ENCODE results near the gene PPARD. TPM values are rescaled to one million over a fixed set of nuclear protein-coding genes. Genes with fewer than 3 reads are reported as not detected.

PPARD gene
- total RNA-seq, 4 donors from 2014 or later, result 23.4 to 31.4 (median 26.9) TPM

- no peak overlapping the region for H3K4me3 ChIP-seq
- no peak for TF ChIP-seq POLR2A (IDR thresholded peaks at IDR 0.05)
- no peak for TF ChIP-seq POLR2AphosphoS5 (IDR thresholded peaks at IDR 0.05)
- no peak for TF ChIP-seq CTCF (IDR thresholded peaks at IDR 0.05)
- TF ChIP-seq EP300 (IDR thresholded peaks at IDR 0.05), result no peak
- WGBS, result no CpG with 5 or more reads among the region's 14 CpGs
- no peak overlapping the region for H3K27ac ChIP-seq
- DNase-seq (ENCODE audit: low spot score in 2 of 2), result no peak
- H3K4me1 ChIP-seq, result peaks cover 9% of the 10 kb centered on the region
- H3K27me3 ChIP-seq, result no peaks in the 10 kb centered on the region
- H3K36me3 ChIP-seq, result peaks cover 49% of the 10 kb centered on the region
- no peaks in the 10 kb centered on the region for H3K9me3 ChIP-seq
Measured at GRCh38 chr6:35419961-35420360, 77.6 kb downstream of the PPARD start.

- Histone ChIP-seq H3K9me3 (peaks cover 7% of the 10 kb centered on the region), H3K36me3 (peaks cover 58% of the 10 kb centered on the region), H3K27ac (no peak overlapping the region), H3K4me1 (no peaks in the 10 kb centered on the region), H3K4me3 (no peak overlapping the region), H3K27me3 (no peaks in the 10 kb centered on the region)
- WGBS, result 69% methylated on average over 3 of the region's 3 CpGs
- no peak for DNase-seq (ENCODE audit: low spot score in 2 of 2)
- no peak for TF ChIP-seq POLR2A (IDR thresholded peaks at IDR 0.05)
- no peak for TF ChIP-seq CTCF (IDR thresholded peaks at IDR 0.05)
- TF ChIP-seq EP300 (IDR thresholded peaks at IDR 0.05), result no peak
- TF ChIP-seq POLR2AphosphoS5 (IDR thresholded peaks at IDR 0.05), result no peak
Measured at GRCh38 chr6:35425284-35425683, 82.9 kb downstream of the PPARD start.

- peaks cover 57% of the 10 kb centered on the region for H3K36me3 ChIP-seq
- H3K4me1 ChIP-seq, result no peaks in the 10 kb centered on the region
- H3K4me3 ChIP-seq, result no peak overlapping the region
- peaks cover 7% of the 10 kb centered on the region for H3K9me3 ChIP-seq
- TF ChIP-seq EP300 (IDR thresholded peaks at IDR 0.05) (no peak), POLR2AphosphoS5 (IDR thresholded peaks at IDR 0.05) (no peak), CTCF (IDR thresholded peaks at IDR 0.05) (no peak), POLR2A (IDR thresholded peaks at IDR 0.05) (no peak)
- DNase-seq (ENCODE audit: low spot score in 2 of 2), result no peak
- 81% methylated on average over 8 of the region's 8 CpGs for WGBS
- H3K27me3 ChIP-seq, result no peaks in the 10 kb centered on the region
- no peak overlapping the region for H3K27ac ChIP-seq
Measured at GRCh38 chr6:35426074-35426473, 83.7 kb downstream of the PPARD start.

GRCh38 chr6:35427435-35427834 is 85.1 kb downstream of the PPARD start:
- TF ChIP-seq EP300 (IDR thresholded peaks at IDR 0.05) (no peak), POLR2AphosphoS5 (IDR thresholded peaks at IDR 0.05) (no peak), POLR2A (IDR thresholded peaks at IDR 0.05) (no peak)
- peaks cover 46% of the 10 kb centered on the region for H3K36me3 ChIP-seq
- no peak overlapping the region for H3K27ac ChIP-seq
- 90% methylated on average over 2 of the region's 5 CpGs for WGBS
- H3K4me3 ChIP-seq, result no peak overlapping the region
- H3K9me3 ChIP-seq, result peaks cover 7% of the 10 kb centered on the region
- H3K27me3 ChIP-seq, result no peaks in the 10 kb centered on the region
- no peaks in the 10 kb centered on the region for H3K4me1 ChIP-seq
- DNase-seq (ENCODE audit: low spot score in 2 of 2), result no peak

GRCh38 chr6:35427851-35428321 is 85.5 kb downstream of the PPARD start:
- WGBS, result 93% methylated on average over 9 of the region's 9 CpGs
- DNase-seq (ENCODE audit: low spot score in 2 of 2), result no peak
- Histone ChIP-seq H3K9me3 (peaks cover 7% of the 10 kb centered on the region), H3K27me3 (no peaks in the 10 kb centered on the region), H3K4me1 (no peaks in the 10 kb centered on the region), H3K27ac (no peak overlapping the region), H3K36me3 (peaks cover 44% of the 10 kb centered on the region), H3K4me3 (no peak overlapping the region)
- no peak for TF ChIP-seq EP300 (IDR thresholded peaks at IDR 0.05)
- TF ChIP-seq POLR2A (IDR thresholded peaks at IDR 0.05), result no peak
- TF ChIP-seq POLR2AphosphoS5 (IDR thresholded peaks at IDR 0.05), result no peak
- TF ChIP-seq CTCF (IDR thresholded peaks at IDR 0.05), result no peak

Data from suprapubic skin (tissue), 4 donors.